SU-DHL-6 (cell line): ENCODE measurements around the gene TEK.

Experiments
- EZH2phosphoT487 ChIP-seq: fragments of 200-600 bp; sonication (generic), shearing (Covaris generic); conservative IDR thresholded peaks from 2 replicates; pipeline ENCODE4 v1.6.1; 2018; ENCODE audit warnings: mild to moderate bottlenecking, antibody characterized with exemption, low read length, moderate library complexity, mixed read lengths
- TF ChIP-seq, protein P1 (sequence below): fragments of 200-600 bp; sonication (generic); IDR thresholded peaks from one replicate; pipeline ENCODE4 v1.5.1; 2017; ENCODE audit warnings: antibody characterized with exemption, mild to moderate bottlenecking, low read length, moderate library complexity; ENCODE audit not compliant: insufficient read depth, poor library complexity, severe bottlenecking

DNA sequence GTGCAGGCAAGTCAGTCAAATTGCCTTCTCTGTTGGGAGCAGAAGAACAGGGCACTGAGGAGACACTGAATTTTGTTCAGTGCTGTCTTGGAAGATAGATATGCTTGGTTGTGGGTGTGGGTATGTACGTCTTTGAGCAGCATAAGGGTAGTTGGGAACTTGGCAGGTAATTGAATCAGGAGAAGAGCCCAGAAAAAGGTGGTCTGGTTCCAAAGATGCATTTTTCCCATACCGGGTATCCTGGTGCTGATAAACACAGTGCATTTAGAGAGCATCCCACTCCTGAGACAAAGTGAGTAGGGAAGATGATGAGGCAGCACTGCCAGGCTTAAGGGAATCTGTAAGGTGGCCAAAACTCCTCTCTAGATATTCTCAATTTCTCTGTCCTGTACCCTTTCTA, 40.6 kb downstream of the TEK start:
- TF ChIP-seq, protein P1, sequence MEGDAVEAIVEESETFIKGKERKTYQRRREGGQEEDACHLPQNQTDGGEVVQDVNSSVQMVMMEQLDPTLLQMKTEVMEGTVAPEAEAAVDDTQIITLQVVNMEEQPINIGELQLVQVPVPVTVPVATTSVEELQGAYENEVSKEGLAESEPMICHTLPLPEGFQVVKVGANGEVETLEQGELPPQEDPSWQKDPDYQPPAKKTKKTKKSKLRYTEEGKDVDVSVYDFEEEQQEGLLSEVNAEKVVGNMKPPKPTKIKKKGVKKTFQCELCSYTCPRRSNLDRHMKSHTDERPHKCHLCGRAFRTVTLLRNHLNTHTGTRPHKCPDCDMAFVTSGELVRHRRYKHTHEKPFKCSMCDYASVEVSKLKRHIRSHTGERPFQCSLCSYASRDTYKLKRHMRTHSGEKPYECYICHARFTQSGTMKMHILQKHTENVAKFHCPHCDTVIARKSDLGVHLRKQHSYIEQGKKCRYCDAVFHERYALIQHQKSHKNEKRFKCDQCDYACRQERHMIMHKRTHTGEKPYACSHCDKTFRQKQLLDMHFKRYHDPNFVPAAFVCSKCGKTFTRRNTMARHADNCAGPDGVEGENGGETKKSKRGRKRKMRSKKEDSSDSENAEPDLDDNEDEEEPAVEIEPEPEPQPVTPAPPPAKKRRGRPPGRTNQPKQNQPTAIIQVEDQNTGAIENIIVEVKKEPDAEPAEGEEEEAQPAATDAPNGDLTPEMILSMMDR, result no peak
- TF ChIP-seq EZH2phosphoT487, result no peak
